ENCODE measurements around the gene XAF1.
"Not testable (repeated sequence)": the region's sequence is repeated elsewhere in the genome, so short reads cannot be mapped to it uniquely, and the experiment has no call there.

Gene XAF1

GRCh38 chr17:6755281-6755680 is 565 bp upstream of the XAF1 start:
- no peak for DNase-seq

GRCh38 chr17:6756425-6757031 is 682 bp downstream of the XAF1 start:
- no peak for DNase-seq

- no peak for DNase-seq
These were observed 1.9 kb downstream of the XAF1 start for GRCh38 chr17:6757747-6758146.

- DNase-seq = no peak
These were observed 5.9 kb downstream of the XAF1 start for GRCh38 chr17:6761779-6762178.

GRCh38 chr17:6768447-6768846 is 12.6 kb downstream of the XAF1 start:
- no peak for DNase-seq

- no peak for DNase-seq
These were observed 16.2 kb downstream of the XAF1 start for GRCh38 chr17:6772016-6772415.

- not testable (repeated sequence) for DNase-seq
These were observed 19.1 kb downstream of the XAF1 start for GRCh38 chr17:6774906-6775305.

- DNase-seq = no peak
These were observed 20.1 kb downstream of the XAF1 start, which contains the start of gene FBXO39 for GRCh38 chr17:6775871-6776405. TSS of gene FBXO39 (plus strand) at chr17:6776215. CDS start at chr17:6779869, 3,654 bp downstream.

GRCh38 chr17:6779411-6779810 is 23.6 kb downstream of the XAF1 start:
- DNase-seq = no peak

GRCh38 chr17:6780001-6780400 is 24.2 kb downstream of the XAF1 start:
- no peak for DNase-seq

- DNase-seq = no peak
These were observed 25.0 kb downstream of the XAF1 start for GRCh38 chr17:6780886-6781285.

- no peak for DNase-seq
These were observed 26.4 kb downstream of the XAF1 start for GRCh38 chr17:6782244-6782643.

GRCh38 chr17:6786618-6787017 is 30.8 kb downstream of the XAF1 start:
- DNase-seq = no peak

GRCh38 chr17:6787081-6787693 is 31.3 kb downstream of the XAF1 start:
- no peak for DNase-seq

- DNase-seq = no peak
These were observed 33.3 kb downstream of the XAF1 start for GRCh38 chr17:6789146-6789545.

GRCh38 chr17:6793748-6794493 is 38.1 kb downstream of the XAF1 start:
- DNase-seq = no peak

GRCh38 chr17:6796017-6796886 is 40.4 kb downstream of the XAF1 start:
- DNase-seq = no peak

- DNase-seq = no peak
These were observed 41.1 kb downstream of the XAF1 start for GRCh38 chr17:6796887-6797490.

GRCh38 chr17:6797718-6798351 is 42.0 kb downstream of the XAF1 start:
- DNase-seq = no peak

GRCh38 chr17:6799738-6800137 is 43.9 kb downstream of the XAF1 start:
- no peak for DNase-seq

- DNase-seq = no peak
These were observed 44.7 kb downstream of the XAF1 start for GRCh38 chr17:6800422-6801027.

- no peak for DNase-seq
These were observed 55.7 kb downstream of the XAF1 start for GRCh38 chr17:6811510-6811909.
